NCI-H748 treated with DMSO at 0.1 percent for 48 hours (cell line): Measurements from ENCODE around the gene ULBP2.
"Not testable (repeated sequence)": the region's sequence is repeated elsewhere in the genome, so short reads cannot be mapped to it uniquely, and the experiment has no call there.

Source experiments
- DNase-seq: peaks from one replicate; lab custom pipeline; 2025; lab: John Stamatoyannopoulos, UW

The ULBP2 gene

DNA sequence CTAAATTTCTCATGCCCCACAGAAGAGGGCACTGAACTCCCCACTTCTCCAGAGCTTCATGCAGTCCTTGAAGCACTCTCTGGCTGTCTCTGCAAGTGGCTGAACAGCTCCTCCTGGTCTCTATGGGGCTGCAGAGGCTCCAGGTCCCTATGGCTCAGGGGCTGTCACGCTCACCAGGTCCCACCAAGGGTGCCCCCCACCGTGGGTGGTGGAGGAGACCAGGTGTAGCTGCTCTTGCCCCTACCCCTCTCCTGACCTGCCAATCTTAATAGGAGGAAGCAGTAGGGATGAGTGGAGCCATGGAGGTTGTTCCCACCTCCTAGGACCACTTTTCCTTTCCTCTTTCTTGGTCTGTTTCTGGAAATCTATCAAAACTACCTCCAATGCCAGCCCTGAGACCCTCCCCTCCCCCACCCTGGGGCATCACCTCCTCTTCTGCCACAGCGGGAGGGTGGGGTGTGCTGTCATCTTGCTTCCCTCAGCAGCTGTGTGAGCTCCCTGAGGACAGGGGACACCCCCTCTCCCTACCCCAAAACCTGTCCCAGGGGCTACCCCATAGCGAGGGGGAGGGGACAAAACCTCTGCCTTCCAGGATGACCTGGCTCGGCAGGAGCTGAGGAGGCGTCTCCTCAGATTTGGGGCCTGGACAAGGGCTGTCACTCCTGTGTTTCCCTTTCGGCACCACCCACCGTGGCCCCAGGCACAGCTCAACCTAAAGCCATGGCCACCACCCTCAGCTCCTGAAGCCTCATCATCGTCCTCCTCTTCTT, 31.9 kb upstream of the ULBP2 start:
- no peak for DNase-seq

DNA sequence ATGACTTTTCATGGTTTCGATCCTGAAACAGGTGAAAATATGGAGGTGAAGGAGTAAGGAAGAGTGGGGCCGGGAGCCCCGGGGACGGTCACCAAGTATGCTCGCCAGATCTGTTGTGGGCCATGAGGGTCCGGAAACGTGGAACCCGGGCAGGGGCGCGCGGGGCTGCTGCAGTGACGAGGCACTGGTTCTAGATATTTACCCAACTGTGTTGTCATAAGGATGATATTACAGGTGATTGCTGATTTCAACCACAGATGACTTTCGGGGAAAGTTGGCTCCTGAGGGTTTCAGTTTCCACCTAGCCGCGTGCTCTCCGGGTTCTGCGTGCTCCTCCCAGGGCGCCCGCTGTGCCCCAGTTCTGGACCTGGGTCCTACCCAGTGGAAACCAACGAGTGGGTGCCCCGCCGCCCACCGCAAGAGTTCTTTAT, 31.1 kb upstream of the ULBP2 start:
- DNase-seq, result no peak

DNA sequence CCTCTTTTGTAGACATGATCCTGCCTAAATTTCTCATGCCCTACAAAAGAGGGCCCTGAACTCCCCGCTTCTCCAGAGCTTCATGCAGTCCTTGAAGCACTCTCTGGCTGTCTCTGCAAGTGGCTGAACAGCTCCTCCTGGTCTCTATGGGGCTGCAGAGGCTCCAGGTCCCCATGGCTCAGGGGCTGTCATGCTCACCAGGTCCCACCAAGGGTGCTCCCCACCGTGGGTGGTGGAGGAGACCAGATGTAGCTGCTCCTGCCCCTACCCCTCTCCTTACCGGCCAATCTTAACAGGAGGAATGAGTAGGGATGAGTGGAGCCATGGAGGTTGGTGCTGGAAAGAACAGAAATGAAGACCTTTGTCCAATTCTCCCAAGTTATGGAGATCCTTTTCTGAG, 29.1 kb upstream of the ULBP2 start:
- not testable (repeated sequence) for DNase-seq

DNA sequence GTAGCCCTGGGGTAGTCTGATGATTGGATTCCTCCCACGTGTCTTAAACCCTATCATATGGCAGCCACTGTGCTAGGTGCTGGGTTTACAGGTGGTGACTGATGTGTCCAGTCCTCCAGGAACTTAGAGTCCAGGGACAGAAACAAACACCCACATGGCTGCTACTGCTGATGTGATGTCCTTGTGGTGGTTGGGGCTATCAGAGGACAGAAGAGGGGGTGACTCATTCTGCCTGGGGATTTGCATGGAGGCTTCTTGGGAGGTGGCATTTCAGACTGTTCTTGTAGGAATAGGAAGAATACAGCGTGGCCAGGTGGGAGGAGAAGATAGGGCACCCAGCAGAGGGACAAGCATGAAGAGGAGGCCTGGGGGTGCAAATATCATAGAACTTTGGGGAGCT, 28.7 kb upstream of the ULBP2 start:
- DNase-seq, result no peak

DNA sequence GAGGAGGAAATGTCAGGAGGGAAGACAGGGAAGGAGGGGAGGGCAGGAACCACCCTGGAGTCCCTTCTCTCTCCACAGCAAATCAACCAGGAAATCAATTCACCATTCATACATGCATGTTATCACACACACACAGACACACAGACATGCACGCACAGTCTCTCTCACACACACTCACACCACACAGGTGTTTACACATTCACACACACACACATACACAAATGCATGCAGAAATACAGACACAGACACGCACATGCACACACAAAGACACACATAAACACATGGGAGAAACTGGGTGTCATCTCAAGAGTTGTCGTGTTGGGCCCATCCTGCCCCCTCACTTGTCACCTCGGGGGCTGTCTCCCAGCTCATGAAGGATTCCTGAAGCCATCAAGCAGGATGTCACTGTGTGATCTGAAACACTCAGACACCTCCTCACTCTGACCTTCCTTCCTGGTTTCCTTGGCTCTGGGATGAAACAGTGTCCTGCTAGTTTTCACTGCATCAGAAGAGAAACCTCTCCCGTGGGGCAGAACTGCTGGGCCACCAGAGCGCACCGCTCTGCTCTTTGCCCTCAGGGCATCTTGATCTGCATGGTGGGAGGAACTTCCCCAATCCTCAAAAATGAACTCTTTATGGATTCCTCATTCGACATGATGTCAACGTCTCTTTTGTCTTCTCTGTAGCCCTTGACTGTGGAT, 28.1 kb upstream of the ULBP2 start:
- no peak for DNase-seq

DNA sequence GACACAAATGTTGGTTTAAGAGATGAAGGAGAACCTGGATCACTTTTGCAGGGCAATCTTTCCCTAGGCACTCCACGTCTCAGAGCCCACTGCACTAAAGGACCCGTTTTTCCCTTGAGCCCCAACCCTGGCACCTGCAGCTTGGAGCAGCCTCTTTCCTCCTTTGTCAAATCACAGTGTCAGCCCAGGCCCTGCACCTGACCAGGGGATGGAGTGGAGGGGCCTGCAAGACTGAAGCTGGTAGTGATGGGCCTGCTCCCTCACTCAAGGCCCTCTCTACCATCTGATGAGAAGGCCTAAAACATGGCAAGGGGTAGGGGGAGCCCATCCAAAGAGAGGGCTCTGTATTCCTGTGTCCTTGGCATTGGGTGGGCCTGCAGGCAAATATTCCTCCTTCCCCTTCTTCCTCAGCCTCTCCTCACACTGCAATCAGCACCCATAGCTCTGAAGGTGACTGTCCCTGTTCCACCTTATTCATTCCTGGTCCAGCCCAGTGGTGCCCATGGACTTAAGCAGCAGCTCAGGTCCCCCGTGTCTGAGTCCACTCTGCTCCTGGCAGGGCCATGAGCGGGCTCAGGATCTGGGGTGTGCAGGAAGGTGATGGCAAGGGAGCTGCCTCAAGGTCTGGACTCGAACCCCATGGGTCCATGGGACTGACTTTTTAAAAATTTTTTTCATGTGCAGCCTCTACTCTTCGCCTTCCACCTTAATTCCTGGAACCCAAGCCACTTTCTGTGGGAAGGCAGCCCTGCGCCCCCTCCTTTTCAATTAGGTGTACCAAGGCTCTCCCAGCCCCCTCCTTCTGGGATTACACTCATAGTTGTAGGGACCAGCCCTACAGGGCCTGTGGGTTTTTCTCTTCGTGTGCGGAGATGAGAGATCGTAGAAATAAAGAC, 25.6 kb upstream of the ULBP2 start:
- DNase-seq, result no peak

DNA sequence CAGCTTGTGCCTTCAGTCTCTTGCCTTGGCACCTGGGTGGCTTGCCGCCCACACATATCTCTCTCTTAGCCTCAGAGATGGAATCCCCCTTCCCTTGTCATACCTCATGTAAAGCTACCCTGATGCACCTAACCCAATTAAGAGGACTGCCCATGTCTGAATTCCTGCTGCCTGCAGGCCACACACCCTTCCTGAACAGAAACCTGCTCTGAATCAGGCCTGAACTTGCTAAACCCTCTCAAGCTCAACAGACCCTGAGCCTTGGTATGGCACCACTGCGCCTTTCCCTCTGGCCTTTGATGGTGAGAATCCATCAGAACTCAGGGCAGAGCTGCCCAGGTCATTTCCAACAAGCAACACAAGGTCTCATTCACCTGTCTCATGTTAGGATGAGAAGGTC, 24.1 kb upstream of the ULBP2 start:
- DNase-seq, result no peak

DNA sequence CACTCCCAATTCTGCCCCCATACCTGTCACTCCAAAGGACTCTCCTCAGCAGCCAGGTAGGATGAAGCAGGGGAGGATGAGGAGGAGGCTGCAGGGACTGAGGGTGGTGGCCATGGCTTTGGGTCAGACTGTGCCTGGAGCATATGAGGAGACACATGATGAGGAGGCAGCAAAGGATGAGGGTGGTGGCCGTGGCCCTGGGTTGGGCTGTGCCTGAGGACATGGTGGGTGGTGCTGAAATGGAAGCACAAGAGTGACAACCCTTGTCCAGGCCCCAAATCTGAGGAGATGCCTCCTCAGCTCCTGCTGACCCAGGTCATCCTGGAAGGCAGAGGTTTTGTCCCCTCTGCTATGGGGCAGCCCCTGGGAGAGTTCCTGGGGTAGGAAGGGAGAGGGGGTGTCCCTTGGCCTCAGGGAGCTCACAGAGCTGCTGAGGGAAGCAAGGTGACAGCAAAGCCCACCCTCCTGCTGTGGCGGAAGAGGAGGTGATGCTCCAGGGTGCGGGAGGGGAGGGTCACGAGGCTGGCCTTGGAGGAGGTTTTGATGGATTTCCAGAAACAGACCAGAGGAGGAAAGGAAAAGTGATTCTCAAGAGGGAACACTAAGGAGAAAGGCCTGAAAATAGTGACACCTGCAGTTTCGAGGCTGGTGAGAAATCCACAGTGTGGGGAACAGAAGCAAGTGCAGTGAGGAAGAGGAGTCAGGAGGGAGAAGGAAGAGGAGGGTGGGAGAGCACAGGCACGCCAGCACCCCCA, 23.5 kb upstream of the ULBP2 start:
- DNase-seq, result no peak

DNA sequence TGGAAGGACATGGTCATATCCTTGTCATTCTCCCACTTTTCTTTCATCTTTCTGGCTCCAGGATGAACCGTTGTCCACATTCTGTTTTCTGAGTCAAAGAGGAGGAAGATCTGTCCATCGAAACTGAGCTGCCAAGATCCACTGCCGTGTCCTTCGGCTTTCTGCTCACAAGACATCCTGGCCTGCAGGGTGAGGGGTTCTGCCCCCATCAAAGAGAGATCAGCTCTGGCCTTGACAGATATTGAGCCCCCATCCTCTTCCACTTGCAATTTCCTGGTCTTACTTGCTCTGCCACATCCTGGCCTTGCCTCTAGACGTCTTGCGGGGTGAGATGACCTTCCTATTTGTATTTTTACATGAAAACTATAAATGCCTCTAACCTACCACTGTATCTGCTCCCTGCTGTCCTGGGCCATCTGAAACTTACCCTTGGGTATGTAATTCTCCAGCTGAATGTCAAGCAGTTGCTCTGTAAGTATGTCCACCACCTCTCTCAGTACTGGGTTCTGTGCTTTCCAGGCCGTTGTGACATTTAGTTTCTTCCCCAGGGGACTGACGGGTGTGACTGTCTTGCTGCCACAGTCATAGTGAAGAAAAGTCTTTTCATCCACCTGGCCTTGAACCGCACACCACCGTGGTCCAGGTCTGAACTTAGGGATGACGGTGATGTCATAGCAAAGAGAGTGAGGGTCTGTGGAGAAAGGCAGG, 22.5 kb upstream of the ULBP2 start:
- DNase-seq, result not testable (repeated sequence)

DNA sequence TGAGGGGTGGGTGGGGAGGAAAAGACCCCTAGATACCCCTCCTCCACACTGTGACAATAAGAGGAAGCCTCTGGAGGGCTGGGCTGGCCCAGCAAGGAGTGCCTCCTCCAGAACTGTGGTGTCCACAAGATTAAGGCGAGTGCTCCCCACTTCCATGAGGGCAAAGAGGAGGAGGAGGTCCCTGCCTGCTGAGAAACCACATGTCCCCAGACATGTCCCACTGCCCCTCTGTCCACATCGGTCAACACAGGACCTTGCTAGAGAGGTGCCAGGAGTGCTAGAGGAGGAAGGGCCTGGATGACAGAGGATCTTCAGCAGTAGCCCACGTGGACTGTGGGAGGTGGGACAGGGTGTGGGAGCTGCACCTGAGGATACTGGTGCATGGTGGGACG, 22.0 kb upstream of the ULBP2 start:
- DNase-seq, result no peak

DNA sequence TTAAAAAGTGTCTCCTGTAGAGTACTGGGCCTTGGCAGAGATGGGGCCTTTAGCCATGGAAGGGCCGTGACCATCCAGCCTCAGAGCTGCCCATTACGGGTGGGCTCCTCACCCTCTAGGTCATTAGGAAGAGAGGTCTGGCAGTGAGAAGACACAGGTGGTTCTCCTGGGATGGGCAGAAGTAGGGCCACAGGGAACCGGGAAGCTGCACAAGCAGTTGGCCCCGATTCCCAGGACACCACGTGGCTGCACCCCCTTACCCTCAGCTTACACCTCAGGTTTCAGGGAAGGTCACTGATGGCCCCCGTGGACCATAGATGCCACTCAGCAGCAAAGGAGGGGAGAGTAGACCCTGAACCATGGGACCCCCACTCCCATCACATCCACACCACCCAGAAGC, 20.5 kb upstream of the ULBP2 start:
- DNase-seq, result no peak

DNA sequence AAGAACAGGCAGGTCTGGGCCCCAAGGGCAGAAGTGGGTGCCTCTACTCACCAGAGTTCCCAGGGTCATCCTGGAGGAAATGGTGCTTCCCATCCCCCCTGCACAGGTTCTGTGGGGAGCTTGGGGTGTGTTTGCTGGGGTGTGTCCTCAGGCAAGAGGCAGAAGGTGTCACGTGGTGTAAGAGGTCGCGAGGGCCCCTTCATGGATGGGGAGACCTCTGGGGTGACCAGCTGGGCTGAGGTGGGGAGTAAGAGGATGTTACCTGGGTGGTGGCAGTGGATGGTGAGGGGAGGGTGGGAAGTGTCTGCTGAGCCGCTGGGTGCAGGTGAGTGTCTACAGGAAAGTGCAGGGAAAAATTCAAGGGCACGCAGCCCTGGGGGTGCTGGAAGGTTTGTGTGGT, 19.7 kb upstream of the ULBP2 start:
- not testable (repeated sequence) for DNase-seq

DNA sequence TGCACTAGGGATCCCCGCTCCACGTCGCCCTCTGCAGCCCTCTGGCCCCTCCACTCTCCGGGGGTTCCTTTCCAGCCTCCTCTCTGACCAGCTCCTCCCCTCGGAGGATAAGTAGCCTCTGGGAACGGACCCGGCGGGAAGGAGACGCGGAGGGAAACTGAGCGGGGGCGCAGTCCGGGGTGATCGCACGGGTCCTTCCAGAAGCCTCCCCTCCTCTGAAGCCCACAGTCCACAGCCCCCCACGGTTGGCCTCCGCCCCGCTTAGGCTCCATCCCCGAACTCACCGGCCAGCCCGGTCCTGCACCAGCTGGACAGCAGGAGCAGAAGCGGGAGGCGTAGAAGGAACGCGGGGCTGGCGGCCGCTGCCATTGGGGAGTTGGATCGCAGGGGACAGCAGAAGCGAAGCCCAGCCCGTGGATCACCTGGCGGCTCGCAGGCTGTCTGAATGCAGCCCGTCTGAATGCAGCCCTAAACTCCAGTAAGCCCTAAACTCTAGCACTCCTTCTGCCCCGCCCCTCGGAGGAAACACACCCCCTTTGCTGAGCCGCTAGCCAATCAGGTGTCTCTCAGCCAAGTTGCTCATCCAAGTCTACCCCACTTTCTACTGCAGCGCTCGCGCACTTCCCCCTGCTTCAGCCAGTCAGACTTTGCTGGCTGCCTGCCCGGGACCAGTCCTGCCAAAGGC, 19.0 kb upstream of the ULBP2 start, which contains the start of gene RAET1G:
RAET1G (minus strand) TSS at position 480 of the 685 bp plus-strand sequence; CDS start at position 369, 111 bp downstream.
- peak; percentile 84 for DNase-seq

DNA sequence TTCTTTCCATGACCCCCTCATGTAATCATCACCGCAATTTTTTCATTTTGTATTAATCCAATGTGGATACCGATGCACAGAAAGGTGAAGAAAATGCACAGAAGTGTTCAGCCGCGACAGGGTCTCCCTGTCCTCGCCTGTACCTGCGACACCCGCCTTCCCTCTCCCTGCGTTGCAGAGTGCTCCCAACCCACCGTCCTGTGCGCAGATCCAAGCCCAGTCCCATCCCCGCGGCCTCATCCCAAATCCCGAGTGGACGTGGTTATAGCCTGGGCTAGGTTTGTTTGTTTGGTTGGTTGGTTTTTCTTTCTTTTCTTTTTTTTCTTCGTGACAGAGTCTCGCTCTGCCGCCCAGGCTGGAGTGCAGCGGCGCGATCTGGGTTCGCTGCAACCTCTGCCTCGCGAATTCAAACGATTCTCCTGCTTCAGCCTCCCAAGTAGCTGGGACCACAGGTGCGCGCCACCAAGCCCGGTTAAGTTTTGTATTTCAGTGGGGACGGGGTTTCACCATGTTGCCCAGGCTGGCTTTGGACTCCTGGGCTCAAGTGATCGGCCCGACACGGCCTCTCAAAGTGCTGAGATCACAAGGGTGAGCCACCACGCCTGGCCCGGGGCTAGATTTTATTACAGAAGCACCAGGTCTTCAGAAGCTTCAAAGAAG, 18.4 kb upstream of the ULBP2 start:
- no peak for DNase-seq

DNA sequence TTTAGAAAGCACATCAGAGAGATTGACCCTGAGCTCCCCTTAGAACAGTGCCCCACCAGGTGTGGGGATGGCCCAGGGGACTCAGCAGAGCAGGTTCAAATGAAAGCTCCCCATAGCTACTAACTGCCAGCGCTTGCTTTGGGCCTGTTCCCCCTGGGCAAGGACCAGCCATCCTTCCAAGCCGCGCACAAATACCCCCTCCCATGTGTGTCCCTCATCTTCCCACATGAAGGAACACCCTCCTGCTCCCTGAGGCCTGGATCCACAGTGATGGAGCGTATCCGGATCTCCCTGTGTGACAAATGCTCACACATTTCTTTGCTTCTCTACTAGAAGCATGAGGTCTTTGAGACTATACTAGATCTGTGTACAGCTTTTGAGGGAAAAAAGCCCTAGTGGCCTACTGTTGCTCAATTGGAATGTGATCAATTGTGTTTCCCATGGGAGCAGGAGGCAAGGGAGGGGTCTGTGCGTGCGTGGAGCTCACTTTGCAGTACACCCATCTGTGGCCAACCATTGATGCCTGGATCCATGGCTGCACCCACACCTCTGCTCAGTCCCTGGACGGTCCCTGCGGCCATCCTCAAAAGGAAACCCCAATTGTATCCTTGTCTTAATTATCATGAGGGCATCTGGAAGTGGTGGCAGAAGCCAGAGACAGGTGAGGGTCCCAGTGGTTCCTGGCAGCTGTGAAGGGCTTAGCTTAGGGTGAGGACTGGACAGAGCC, 17.4 kb upstream of the ULBP2 start:
- no peak for DNase-seq

DNA sequence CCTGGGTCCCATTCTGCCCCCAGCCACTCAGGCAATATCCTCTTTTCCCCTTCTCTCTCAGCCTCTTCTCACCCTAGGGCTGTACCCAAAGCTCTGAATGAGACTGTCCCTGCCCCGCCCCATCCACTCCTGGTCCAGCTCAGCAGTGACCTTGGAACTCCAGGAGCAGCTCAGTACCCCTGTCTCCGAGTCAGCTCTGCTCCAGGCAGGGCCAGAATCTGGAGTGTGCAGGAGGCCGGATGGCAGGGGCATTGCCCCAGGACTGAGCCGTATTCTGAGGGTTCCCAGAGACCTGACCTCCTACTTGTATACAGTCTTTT, 16.9 kb upstream of the ULBP2 start:
- DNase-seq, result no peak

DNA sequence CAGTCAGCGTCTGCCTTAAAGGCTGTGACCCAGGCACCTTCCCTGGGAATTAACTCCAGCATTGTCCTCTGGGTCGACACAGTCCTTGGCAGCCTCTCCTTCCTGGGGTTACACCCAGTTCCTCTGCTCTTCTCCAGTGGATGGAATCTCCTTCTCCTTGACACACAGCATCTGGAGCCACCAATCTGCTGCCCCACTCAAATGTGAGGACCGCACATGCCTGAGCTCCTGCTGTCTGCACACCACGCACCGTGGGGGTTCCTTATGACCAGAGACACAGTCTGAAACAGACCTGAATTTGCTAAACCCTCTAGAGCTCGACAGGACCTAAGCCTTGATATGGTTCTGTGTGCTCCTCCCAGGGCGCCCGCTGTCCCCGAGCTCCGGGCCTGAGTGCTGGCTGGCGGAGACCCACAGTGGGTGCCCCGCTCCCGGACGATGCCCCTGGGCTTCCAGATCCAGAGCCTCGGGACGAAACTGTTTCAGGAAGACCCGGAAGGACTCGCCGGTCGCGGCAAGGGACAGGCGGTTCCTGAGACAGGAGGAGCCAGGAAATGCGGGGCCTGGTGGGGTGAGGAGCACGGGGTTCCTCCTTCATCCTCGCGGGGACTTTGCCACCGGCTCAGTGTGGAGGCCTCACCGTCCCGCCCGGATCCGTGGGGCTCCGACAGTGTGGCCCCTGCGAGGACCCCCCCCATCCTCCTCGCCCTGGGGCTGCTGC, 16.4 kb upstream of the ULBP2 start:
- DNase-seq, result no peak

DNA sequence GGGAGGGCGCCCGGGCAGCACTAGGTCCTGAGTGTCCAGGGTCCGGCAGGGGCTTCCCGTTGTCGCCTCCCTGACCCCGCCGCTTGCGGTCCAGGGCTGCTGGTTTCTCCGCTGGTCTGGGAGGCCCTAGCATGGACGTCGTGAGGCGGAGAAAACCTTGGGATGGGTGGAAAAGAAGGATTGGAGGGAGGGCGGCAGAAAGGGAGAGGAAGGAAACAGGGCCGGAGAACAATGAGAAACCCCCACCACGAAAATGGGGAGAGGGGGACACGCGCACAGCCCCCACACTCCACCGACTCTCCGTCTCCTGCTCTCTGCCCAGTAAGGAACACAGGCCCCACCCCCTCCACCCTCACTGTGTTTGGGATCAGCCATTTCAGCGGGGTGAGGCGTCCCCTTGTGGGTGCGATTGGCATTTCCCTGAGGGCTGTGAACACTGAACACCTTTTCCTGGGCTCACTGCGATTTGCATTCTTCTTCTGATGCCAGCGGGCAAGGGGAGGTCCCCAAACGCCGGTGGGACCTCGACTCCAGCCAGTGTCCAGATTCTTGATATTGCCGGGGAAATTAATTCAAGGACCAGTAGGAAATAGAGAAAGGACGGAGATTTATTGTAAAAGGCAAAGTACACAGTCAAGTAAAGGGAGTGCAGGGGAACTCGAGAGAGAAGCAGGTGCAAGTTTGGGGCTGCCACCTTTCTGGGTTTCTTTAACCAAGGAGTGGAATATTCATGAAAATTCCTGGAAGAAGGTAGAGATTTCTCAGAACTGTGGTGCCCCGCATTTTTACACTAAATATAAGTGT, 15.6 kb upstream of the ULBP2 start:
- DNase-seq, result peak; percentile 44
